ENCODE measurements around the gene JARID2.

JARID2 gene

DNA sequence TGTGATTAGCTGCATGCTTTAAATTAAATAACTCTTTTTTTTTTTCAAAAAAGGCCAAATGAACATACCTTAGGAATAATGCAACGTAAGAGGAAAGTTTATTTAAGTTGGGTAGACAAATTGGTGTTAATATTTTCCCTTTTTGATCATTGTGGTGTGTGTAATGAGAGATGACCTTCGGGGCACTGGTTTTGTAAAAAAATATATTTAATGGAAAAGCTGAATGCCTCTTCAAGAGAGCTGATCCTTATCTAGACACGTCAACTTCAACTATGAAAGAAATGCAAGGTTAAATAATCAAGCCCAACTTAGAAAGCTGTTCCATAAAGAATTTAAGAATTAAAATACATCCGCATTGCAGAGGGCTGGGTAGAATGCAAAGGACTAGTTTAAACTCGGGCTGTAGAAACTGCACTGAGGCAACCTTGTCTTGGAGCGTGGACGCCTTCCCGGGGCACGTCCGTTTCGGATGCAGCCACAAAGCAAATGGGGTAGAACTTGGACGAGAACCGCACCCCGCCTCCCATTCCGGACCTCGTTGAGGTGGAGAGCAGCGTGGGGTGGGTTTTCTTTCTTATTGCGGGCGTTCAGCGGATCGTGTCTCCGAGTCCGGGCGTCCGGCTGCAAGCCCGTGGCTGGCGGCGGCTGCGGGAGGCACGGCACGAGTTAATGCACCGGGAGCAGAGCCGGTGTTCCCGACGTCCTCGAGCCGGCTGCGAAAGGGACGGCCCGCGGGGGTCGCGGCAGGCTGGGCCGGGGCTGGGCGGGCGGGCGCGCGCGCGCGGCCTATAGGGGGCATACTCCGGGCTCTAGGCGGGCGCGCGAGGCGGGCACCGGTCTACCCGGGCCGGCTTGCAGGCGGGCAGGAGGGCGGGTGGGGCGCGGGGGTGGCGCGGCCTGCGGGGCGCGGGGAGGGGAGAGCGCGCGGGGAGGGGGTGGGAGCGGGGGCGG lies 1.9 kb downstream of the JARID2 start:
- peak; percentile 31 for DNase-seq

- peak; percentile 98 for DNase-seq
Observed at GRCh38 chr6:15248451-15249370, 2.8 kb downstream of the JARID2 start.

DNA sequence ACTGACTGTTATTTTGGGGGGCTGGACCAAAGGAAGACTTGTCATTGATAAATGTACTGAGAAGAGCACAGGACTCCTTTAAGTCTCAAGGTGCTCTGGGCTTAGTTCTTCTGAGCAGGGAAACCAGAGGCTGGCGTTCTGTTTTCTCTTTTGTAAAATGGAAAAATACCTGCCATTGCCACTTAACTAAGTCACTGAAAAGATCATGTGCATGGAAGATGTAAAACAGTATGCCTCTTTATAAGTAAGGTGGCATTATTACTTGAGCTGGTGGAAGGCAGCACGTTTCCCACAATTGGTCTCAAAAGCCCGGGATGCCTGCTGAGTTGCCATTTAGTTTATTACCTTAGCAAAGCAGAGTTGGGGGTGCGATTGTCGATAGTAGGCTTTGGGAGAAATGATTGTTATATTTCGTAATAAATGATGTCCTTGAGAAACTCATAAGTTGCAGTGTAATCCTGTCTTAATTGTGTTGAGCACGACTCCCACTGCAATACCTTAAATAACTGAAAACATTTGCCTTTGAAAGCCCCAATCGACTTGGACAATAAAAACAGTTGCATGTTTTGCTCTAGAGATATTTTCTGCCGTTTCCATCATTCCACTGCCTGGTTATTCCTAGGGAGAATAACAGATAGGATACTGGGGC lies 3.6 kb downstream of the JARID2 start:
- DNase-seq: no peak

DNA sequence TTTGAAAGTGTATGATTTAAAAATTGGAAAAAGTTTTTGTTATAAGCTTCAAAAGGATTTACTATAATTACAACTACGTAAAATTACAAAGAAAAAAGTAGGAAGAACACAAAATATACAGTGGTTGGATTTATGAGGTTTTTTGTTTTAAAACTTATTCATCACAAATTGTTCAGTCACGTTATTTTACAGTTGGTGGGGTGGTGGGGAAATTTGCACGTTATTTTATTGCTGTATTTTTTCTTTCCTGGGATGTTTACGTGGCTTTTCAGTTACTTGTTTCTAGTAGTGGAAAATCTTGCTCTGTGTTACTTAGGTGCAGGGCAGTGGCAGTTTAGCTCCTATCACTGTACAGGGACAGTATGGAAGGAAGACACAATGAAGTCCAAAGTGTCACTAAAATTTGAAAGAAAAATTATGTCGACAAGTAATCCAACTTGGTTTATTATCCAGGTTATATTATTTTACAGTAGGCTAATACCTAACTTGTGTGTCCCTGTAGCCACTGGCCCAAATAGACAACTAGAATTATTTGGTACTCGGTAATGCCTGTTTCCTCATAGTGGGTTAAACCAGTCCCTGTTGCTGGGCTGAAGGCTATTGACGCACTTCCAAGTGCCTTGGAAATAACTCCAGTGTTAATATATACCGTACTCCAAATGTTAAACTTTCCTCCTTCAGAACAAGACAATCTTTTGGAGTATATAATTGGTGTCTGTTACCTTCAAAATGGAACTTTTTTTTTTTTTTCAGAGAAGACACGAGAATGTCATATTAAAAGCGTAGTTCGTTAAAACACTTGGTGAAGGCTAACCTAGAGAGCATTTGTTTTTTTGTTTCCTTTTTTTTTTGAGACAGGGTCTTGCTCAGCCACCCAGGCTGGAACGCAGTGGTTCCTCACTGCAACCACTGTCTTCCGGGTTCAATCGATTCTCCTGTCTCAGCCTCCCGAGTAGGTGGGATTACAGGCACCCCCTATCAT lies 4.6 kb downstream of the JARID2 start:
- no peak for DNase-seq

GRCh38 chr6:15252195-15252594 lies 6.3 kb downstream of the JARID2 start:
- DNase-seq: no peak

DNA sequence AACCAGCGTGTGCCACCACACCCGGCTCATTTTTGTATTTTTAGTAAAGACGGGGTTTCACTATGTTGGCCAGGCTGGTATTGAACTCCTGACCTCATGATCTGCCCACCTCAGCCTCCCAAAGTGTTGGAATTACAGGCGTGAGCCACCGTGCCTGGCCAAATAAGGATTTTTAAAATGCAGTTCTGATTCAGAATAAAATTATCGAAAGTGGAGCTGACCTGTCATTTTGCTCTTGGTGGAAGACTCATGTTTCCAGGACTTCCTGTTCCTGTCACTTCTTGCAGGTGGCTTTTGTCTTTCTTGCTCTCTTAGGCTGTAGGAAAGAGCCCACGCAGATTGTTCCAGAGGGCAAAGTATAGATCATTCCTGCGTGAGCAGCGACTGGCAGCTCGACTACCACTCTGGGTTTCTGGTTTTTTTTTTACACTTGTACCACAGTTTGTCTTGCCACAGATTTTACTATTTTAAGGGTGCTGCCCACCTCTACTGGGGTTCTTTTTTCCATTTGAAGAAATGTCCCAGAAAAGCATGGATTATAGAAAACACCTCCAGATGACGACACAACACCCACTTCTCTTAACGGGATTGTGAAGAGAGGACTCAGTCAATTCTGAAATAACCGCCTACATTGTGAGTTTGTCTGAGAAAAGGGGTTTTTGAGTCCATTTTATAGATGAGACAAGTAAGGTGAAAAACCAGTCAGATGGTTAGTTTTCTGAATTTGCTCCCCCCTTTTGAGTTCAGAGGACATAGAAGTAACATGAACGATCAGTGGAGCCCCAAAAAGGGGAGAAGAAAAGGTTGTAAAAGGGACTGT lies 7.5 kb downstream of the JARID2 start:
- DNase-seq: no peak

DNA sequence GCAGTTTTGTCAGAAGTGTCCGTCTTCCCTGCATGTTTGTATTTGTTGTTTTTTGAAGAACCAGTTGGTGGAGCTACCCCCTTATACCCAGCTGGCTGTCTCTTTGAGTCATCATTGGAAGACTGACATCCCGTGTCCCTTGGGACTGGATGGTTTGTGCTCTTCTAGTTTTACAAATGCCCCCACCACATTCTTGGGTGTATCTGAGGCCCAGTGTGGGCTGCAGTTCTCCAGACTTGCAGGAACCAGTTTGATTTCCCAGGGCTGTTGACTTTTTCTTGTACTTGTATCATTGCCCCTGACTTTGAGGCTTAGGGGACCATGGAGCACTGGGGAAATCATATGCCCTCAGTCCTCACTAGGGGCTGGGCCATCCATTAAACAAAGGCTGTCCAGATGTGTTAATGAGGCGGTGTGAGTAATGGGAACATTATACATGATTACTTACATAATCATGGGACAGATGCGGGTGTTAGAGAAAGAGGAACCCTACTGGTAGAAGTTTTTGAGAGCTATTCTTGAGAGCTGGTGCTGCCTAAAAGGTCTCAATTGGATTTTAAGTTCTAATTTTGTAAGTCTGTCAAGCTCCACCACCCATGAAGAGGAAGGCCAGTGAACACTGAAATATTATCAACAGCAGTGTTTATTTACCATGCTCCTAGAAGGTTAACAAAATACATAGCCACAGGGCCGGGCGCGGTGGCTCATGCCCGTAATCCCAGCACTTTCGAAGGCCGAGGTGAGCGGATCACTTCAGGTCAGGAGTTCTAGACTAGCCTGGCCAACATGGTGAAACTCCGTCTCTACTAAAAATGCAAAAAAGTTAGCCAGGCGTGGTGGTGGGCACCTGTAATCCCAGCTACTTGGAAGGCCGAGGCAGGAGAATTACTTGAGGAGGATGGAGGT lies 8.5 kb downstream of the JARID2 start:
- DNase-seq: no peak

DNA sequence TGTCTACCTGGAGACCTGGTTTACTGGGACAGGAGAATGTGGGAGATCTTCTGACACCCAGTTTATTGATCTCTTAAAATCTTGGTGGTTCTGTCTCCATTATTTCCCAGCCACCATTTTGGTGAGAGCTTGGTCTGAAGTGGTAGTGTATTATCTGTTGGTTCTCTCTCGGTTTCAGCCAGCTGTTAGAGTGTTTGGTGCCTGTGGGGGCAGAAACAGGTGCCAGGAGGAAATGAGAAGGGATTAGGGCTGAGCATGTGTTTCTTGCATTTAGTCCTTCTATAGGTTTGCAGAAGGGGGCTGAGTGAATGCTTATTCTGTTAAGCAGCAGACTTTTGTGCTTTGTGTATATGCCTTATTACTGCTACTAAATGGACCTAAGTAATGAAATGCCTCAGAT lies 9.6 kb downstream of the JARID2 start:
- DNase-seq: no peak

DNA sequence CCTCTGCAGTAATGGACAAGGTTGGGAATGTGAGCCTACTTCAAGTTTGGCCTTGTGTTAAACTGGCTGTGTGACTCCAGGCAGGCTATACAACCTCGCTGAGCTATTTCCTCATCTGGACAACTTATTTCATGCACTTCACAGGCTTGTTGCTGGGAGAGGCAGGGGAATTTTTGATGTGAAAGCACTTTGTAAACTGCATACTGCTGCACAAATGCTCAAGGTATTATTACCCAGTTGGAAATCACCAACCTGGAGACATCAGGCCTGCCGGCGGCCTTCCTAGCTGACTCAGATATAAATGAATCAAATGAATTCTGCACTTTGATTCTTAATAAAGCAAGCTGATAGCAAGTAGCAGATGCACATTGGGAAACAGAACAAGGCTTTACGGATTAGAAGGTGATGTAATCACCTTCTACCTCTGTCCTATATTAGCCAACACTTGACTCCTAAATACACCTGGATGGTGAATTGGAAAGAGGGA lies 10.1 kb downstream of the JARID2 start:
- DNase-seq: no peak

DNA sequence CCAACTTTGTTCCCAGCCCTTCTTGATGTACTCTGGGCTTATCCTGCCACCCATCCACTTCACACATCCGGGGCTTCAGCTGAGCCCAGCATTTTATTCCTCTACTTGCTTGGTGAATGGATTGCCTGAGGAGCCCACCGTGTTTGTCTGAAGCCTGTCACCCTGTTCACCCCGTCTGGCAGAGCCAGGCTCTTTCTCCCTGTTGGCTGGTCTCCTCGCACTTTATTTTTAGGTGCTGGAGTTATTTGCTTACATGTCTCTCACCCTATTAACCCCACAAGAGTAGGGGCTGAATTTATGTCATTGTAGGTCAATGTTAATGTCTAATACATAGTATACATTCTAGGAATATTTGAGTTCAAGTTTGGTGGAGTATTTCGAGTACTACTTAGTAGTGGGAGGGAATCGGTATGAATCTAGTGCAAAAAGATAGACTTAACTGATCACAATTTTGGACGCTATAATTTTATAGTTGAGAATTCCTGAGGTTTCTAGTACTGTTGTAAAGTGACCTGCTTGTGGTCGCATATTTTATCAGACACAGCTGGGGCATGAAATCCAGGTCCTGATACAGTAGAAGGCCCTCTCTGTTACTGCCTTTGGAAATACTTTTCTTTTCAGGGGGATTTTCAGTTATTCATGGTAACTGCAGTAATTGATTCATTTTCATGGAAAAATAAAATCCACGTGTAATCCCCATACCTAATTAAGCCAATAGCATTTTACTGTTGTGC lies 10.8 kb downstream of the JARID2 start:
- DNase-seq: no peak

DNA sequence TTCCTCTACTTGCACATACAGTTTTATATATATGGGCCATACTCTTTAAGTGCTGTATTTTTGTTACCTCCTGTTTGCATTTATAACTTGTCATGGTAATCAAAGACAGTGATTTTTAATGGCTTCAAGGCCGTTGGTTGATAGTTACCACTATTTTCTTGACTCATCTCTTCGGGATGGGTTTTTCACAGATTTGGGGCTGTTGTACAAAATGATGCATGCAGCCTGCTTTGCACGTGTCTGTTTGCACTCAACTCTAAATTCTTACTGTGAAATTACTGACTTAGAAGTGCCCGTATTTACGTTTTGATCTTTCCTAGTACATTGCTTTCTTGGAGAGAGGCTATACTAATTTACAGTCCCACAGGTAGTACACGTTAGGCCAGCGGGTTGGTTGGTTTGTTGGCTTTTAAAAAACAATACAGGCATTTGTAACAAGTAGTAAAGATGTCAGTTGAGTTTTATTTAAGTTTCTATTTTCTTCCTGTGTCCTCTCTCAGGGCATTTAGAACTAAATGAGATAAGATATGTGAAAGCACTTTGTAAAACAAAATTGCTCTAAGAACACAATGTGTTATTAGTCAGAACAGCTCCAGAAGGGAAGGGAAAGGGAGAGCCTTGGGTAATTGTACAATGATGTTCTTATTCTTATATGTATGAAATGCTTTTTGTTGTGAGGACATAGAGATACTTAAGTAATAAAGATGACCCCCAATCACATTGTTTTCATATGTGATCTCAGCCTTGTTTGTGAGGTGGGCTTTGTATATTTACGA lies 11.7 kb downstream of the JARID2 start:
- DNase-seq: no peak

- no peak for DNase-seq
Observed at GRCh38 chr6:15259766-15260098, 13.9 kb downstream of the JARID2 start.

DNA sequence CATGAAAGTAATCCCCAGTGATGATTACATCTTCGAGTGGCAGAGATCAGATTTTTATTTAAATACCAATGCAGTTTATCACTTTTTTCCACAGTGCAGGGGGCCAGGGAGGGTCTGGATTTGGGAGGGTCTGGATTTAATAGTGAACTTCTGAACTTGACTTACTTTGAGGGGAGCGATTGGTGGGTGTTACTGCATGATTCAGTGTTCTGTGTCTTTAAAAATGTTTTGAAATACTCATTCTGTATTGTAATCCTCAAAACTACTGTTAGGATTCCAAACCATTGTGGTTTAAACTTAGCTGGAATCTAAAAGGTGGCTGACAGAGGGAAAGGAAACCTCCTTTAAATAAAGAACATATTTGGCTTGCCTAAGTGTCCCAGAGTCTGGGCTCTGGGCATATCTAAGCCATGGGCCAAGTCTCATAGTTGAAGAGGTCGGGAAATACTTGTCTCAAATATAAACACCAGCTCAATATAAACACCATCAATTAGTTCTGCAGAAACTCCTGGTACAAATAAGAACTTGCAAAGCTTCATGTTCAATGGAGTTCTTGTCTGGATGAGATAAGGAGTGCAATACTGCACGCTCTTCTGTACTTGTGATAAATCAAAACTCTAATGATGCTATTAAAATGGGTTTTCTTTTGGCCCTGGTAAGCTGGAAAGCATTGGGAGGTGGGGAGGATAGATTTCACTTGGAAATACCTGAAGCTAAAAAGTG lies 14.4 kb downstream of the JARID2 start:
- DNase-seq: no peak

- DNase-seq: no peak
Observed at GRCh38 chr6:15263780-15264374, 18.0 kb downstream of the JARID2 start.

GRCh38 chr6:15264412-15264811 lies 18.5 kb downstream of the JARID2 start:
- DNase-seq: no peak

- DNase-seq: no peak
Observed at GRCh38 chr6:15264902-15265761, 19.3 kb downstream of the JARID2 start.

Measured in CD4-positive, alpha-beta T cell treated with Interleukin-12 subunit alpha and Interleukin-12 subunit beta, for 1 hour (primary cell).